Endothelial cell of umbilical vein (primary cell): ENCODE results near the gene IP6K3. TPM values are rescaled to one million over a fixed set of nuclear protein-coding genes. Genes with fewer than 3 reads are reported as not detected.

Source experiments
- BruUV-seq: library from RNA; stranded (reverse); fragments of 400-500 nt; replicated peaks from 2 replicates; lab custom pipeline; 2021; lab: Mats Ljungman, UMichigan
- CTCF ChIA-PET: fragments of 300-600, 350-600 bp; sonication (Branson Sonifier 250); formaldehyde crosslinking; loops from one replicate; lab custom pipeline; 2021; ENCODE audit warnings: antibody characterized with exemption, inconsistent platforms; lab: Charles Lee
- POLR2A ChIA-PET: fragments of 300-600, 350-600 bp; sonication (Branson Sonifier 250); formaldehyde crosslinking; loops from one replicate; lab custom pipeline; 2021; ENCODE audit warnings: antibody characterized with exemption, inconsistent platforms; lab: Charles Lee
- DNase-seq: peaks from one replicate; pipeline ENCODE4 v3.0.0-alpha.2; 2011; ENCODE audit warnings: low read depth, low spot score
- FAIRE-seq: peaks from 2 replicates; lab custom pipeline; 2011; peaks lifted over from hg19 to GRCh38; lab: Jason Lieb, UNC
- H2AFZ ChIP-seq: 2 replicates; pipeline ENCODE4 v1.6.0; 2012; ENCODE audit warnings: low read depth, low read length, control low read depth, inconsistent platforms
- H3K27ac ChIP-seq: 2 replicates; pipeline ENCODE4 v1.5.1; 2011; ENCODE audit warnings: low read depth, mild to moderate bottlenecking, control low read depth, low read length, moderate library complexity; ENCODE audit not compliant: insufficient read depth
- H3K27me3 ChIP-seq, 2 experiments: 2 replicates each; pipeline versions ENCODE4 v1.6.0 to v1.6.1; 2011; ENCODE audit warnings: low read length in 2 of 2, mixed read lengths in 1 of 2; ENCODE audit not compliant: control insufficient read depth in 2 of 2, insufficient read depth in 2 of 2
- H3K36me3 ChIP-seq, 2 experiments: 2 replicates in 1 of 2; 3 replicates in 1 of 2; pipeline ENCODE4 v1.5.1; 2011; ENCODE audit warnings: low read length in 2 of 2, mild to moderate bottlenecking in 1 of 2, moderate library complexity in 1 of 2; ENCODE audit not compliant: control insufficient read depth in 2 of 2, insufficient read depth in 2 of 2; ENCODE audit errors: extremely low read depth in 1 of 2
- H3K4me1 ChIP-seq: 3 replicates; pipeline ENCODE4 v1.5.1; 2011; ENCODE audit warnings: mild to moderate bottlenecking, low read length; ENCODE audit not compliant: control insufficient read depth, insufficient read depth; ENCODE audit errors: extremely low read depth
- H3K4me2 ChIP-seq: 2 replicates; pipeline ENCODE4 v1.6.1; 2011; ENCODE audit warnings: low read length, control low read depth, mixed read lengths; ENCODE audit not compliant: insufficient read depth
- H3K4me3 ChIP-seq, 3 experiments: fragments of 200-600 bp in 1 of 3; sonication (generic), shearing (Covaris generic) in 1 of 3; replicated peaks in 1 of 3; 2 replicates each; pipeline ENCODE4 v1.5.1; 2011 to 2016; ENCODE audit warnings: control low read depth in 3 of 3, low read length in 3 of 3, mild to moderate bottlenecking in 2 of 3, inconsistent platforms in 1 of 3, low read depth in 1 of 3, moderate library complexity in 1 of 3; ENCODE audit not compliant: insufficient read depth in 1 of 3
- H3K79me2 ChIP-seq: 2 replicates; pipeline ENCODE4 v1.6.0; 2012; ENCODE audit warnings: low read length, inconsistent platforms; ENCODE audit not compliant: control insufficient read depth, insufficient read depth
- H3K9ac ChIP-seq: replicated peaks from 2 replicates; pipeline ENCODE3; 2011; ENCODE audit warnings: low read length, control low read depth; ENCODE audit not compliant: insufficient read depth; ENCODE audit errors: extremely low read depth
- H3K9me1 ChIP-seq: replicated peaks from 3 replicates; pipeline ENCODE4 v1.6.0; 2011; ENCODE audit warnings: mild to moderate bottlenecking, low read length; ENCODE audit not compliant: control insufficient read depth, insufficient read depth; ENCODE audit errors: extremely low read depth
- H3K9me3 ChIP-seq: replicated peaks from 2 replicates; pipeline ENCODE4 v1.5.1; 2012; ENCODE audit warnings: low read length, inconsistent platforms; ENCODE audit not compliant: control insufficient read depth, insufficient read depth
- H4K20me1 ChIP-seq: replicated peaks from 2 replicates; pipeline ENCODE3; 2011; ENCODE audit warnings: mild to moderate bottlenecking, low read length; ENCODE audit not compliant: control insufficient read depth, insufficient read depth; ENCODE audit errors: extremely low read depth
- CTCF ChIP-seq, 2 donors: IDR thresholded peaks; 1 replicate in 1 of 2; 2 replicates in 1 of 2; pipeline ENCODE4 v1.5.1; 2011; ENCODE audit warnings: low read length in 2 of 2, mild to moderate bottlenecking in 2 of 2, moderate library complexity in 2 of 2, control low read depth in 1 of 2, inconsistent platforms in 1 of 2, low read depth in 1 of 2; ENCODE audit not compliant: insufficient read depth in 1 of 2; ENCODE audit errors: extremely low read depth in 1 of 2
- EZH2 ChIP-seq: IDR thresholded peaks from 2 replicates; pipeline ENCODE4 v1.6.1; 2012; ENCODE audit warnings: borderline replicate concordance, low read depth, mild to moderate bottlenecking, moderate library complexity, low read length, inconsistent platforms; ENCODE audit not compliant: severe bottlenecking
- FOS ChIP-seq: IDR thresholded peaks from 2 replicates; pipeline ENCODE4 v1.6.1; 2011; ENCODE audit warnings: mild to moderate bottlenecking, low read length, moderate library complexity, borderline replicate concordance; ENCODE audit not compliant: insufficient read depth
- GATA2 ChIP-seq: IDR thresholded peaks from 2 replicates; pipeline ENCODE4 v1.7.0; 2011; ENCODE audit warnings: low read depth, mild to moderate bottlenecking, moderate library complexity, mixed read lengths, low read length; ENCODE audit not compliant: insufficient read length, insufficient read depth
- JUN ChIP-seq: IDR thresholded peaks from 2 replicates; pipeline ENCODE4 v1.6.1; 2011; ENCODE audit warnings: borderline replicate concordance, low read depth; ENCODE audit not compliant: insufficient read length, insufficient read depth
- MAX ChIP-seq: IDR thresholded peaks from 2 replicates; pipeline ENCODE4 v1.6.1; 2011; ENCODE audit not compliant: insufficient read depth, insufficient read length
- MYC ChIP-seq: IDR thresholded peaks from one replicate; pipeline ENCODE4 v1.6.1; 2011; ENCODE audit warnings: mild to moderate bottlenecking, low read depth, low read length
- POLR2A ChIP-seq: IDR thresholded peaks from 2 replicates; pipeline ENCODE4 v1.6.1; 2012; ENCODE audit warnings: low read depth, mild to moderate bottlenecking, control low read depth, low read length
- POLR2AphosphoS5 ChIP-seq: IDR thresholded peaks from 2 replicates; pipeline ENCODE4 v1.6.1; 2012; ENCODE audit warnings: low read depth, mild to moderate bottlenecking, control low read depth, low read length, moderate library complexity; ENCODE audit not compliant: insufficient read depth
- dilution Hi-C: fragments of 300-500 bp; cut with MboI; formaldehyde crosslinking; loops from one replicate; pipeline ENCODE4 v1.15.0; 2019; ENCODE audit warnings: low sequenced_read_pairs; ENCODE audit not compliant: extremely low pct_ligation_motif_present
- intact Hi-C: fragments of 100-400 bp; cut with micrococcal nuclease; formaldehyde crosslinking; loops from one replicate; pipeline ENCODE4 v1.10.0; 2022
- polyA plus RNA-seq, 4 experiments: library from polyadenylated mRNA; depleted of rRNA in 3 of 4; stranded (reverse) in 3 of 4; unstranded in 1 of 4; fragments of >200 nt; gene quantifications; 2 replicates each; pipeline versions ENCODE4 v1.2.1 to v1.2.3, GENCODE V29; 2011 to 2012; ENCODE audit warnings: missing spikeins in 1 of 4
- total RNA-seq: library from RNA; stranded (reverse); gene quantifications from 2 replicates; pipeline ENCODE4 v1.2.3, GENCODE V29; 2021

Gene IP6K3
- total and polyA plus RNA-seq, 2 donors (not counting 3 experiments of a cell fraction or from before 2014, with no cell fraction given): not detected

- intact Hi-C loops: no loop called here
- no peak overlapping the region for H3K4me3 ChIP-seq
- no peaks in the 10 kb centered on the region for H3K4me1 ChIP-seq
- no peaks in the 10 kb centered on the region for H3K27me3 ChIP-seq
- no peaks in the 10 kb centered on the region for H3K9me1 ChIP-seq
- H2AFZ ChIP-seq: no peak overlapping the region
- H3K79me2 ChIP-seq: no peaks in the 10 kb centered on the region
- ChIA-PET POLR2A (interaction anchor here (0.6 kb wide), 1 partner anchor 989 kb away, joined by 5 read pairs; no protein-coding TSS in a partner anchor), CTCF (interaction anchor here (0.6 to 2.2 kb wide), 11 partner anchors 10 to 394 kb away, joined by 3 to 9 read pairs (median 4); partner anchors contain the start of gene UQCC2)
- DNase-seq (no peak), FAIRE-seq (no peak)
- TF ChIP-seq GATA2 (no peak), POLR2A (no peak), JUN (no peak), CTCF (IDR thresholded peaks at IDR 0.05; ENCODE audit: extremely low read depth in 1 of 2, insufficient read depth in 1 of 2, low read depth in 1 of 2, low read length in 2 of 2) (no peak), POLR2AphosphoS5 (no peak), MAX (no peak), FOS (no peak), EZH2 (no peak), MYC (no peak)
- dilution Hi-C loops: no loop called here
- H3K9me3 ChIP-seq: no peaks in the 10 kb centered on the region
- BruUV-seq: no TSS peak
- H3K4me2 ChIP-seq: no peak overlapping the region
- H3K9ac ChIP-seq: no peak overlapping the region
- H3K36me3 ChIP-seq: no peaks in the 10 kb centered on the region
- no peaks in the 10 kb centered on the region for H4K20me1 ChIP-seq
- H3K27ac ChIP-seq: no peak overlapping the region
These were observed 14.8 kb upstream of the IP6K3 start for GRCh38 chr6:33761581-33761921.
